Skeletal muscle cell (primary cell): ENCODE data around the gene MATK.
A peak's percentile ranks its signal among the peaks of the same experiment; 100 is the strongest.
"Not testable (repeated sequence)": the region's sequence is repeated elsewhere in the genome, so short reads cannot be mapped to it uniquely, and the experiment has no call there.

ENCODE experiments used
- DNase-seq: peaks from one replicate; pipeline ENCODE4 v3.0.0-alpha.2; 2010; ENCODE audit warnings: low read depth
- H3K4me3 ChIP-seq: 2 replicates; pipeline ENCODE4 v1.5.1; 2011; ENCODE audit warnings: low read depth, mild to moderate bottlenecking, control low read depth, low read length, moderate library complexity

Gene MATK

DNA sequence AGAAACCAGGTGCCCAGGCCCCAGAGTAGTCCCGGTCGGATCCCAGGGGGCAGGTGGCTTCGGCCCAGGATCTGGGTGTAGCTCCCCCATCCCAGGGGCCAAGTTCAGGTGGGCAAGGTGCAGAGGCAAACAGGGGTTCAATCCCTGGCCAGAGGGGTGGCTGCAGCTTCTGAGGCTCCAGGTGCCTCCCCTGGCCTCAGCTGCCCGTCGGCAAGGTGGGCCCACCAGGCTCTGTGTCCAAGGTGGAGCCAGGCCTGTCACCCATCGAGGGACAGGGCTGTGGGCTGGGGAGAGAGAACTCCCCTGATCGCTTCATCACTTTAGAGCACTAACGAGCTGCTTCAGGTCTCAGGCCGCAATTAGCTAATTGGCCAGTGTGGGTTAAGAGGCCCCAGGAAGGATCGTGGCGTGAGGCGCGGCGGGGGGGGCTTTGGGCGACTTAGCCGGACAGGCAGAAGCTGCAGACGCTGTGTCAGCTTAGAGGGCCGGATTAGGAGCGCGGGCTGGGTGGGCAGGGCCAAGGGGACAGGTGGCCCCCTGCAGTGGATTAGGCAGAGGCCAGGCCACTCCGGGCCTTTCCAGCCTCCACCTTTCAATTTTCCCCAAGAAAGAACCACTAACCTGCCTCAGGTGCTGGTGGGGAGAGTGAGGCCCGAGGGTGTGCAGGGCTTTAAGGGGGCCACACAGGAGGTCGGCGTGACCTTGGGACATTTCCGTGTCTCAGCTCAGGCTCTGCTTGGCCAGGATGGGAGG is 11.4 kb downstream of the MATK start:
- H3K4me3 ChIP-seq: no peak overlapping the region
- no peak for DNase-seq

DNA sequence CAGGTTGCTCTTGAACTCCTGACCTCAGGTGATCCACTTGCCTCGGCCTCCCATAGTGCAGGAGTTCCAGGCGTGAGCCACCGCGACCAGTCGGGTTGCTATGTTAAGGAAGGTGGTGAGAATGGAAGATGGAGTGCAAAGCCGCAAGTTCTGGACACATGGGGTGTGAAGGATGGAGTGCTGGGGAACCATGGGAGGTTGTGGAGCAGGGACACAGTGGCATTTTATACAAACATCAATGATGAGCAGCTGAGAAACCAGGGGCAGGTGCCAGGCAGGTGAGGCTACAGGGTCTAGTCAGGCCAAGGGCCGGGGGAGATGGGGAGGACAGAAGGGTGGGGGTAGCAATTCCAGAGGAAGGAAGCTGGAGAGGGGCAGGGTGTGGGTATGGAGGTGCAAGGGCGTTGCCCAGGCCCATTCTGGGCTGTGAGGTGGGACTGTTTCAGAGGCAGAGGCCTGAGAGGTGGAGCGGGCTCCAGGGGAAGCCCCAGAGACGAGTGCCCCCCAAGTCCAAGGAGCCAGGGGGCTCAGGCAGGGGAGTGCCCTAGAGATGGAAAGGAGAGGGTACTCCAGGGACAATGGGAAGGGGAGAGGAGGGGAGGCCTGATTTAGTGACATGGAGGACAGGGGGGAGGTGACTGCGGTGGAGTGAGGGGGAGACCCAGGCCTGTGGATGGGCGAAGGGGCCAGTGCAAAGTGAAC is 12.2 kb downstream of the MATK start:
- no peak for DNase-seq
- no peak overlapping the region for H3K4me3 ChIP-seq

DNA sequence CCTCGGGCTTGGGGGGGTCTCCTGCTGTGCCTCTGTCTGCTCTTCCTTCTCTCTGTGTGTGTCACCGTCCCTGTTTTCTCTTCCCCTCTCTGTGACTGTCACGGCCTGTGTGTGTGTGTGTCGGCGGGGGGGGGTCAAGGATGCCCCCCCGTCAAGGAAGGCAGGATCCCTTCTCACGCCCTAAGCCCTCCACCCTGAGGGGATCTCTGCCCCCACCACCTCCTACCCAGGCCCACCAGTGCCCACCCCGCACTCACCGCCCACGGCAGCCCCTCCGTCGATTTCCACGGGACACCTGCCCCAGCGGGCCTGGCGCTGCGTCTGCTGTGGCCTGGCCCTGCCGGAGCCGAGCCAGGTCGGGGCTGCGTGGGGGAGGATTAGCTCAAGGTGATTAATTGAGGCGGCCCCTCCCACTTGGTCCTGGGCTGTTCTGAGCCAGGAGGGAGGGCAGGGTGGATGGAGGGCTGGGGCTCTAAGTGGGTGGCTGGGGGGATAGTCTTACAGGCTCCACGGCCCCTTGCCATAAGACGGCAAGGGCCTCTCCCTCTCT is 14.2 kb downstream of the MATK start, which contains the start of gene RAX2:
Gene RAX2, minus strand, starts transcription at position 323 of the 550 bp plus-strand sequence. CDS start 486 bp downstream, outside the sequence.
- no peak within 1 kb of the TSS for H3K4me3 ChIP-seq
- DNase-seq: no peak

DNA sequence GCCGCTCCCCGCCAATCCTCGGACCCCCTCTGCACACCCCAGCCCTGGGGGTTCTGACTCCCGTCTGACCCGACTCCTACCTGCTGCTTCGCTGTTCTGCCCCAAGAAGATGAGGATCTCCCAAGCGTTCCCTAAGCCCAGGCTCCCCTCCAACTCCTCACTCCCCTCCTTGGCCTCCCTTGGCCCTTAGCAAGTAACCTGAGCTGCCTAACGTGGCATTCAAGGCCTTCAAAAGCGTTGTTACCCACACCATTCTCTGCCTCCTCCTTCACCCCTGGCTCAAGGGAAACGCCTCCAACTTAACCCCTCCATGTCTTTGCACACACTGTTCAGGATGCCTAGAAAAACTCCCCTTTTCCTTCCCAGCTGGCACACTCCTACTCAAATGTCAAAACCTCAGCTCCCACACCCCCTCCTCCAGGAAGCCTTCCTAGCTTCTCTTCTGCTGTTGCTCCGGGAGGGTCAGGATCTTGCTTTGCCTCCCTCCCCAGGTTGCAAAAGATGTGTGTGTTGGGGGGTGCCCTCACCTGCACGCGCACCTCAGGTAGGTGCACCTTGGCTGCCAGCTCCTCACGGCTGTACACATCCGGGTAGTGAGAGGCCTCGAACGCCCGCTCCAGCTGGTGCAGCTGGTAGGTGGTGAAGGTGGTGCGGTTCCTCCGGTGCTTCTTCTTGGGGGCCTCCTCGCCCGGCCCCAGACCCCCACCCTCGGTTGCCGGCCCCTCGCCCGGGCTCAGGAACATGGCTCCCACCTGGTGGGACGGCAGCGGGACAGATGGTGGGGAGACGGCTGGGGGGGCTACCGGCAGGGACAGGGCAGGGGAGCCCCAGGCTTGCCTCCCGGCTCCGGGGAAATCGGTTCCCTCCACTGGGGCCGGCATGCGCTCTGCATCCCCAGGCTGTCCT is 14.9 kb downstream of the MATK start:
- DNase-seq: no peak
- no peak overlapping the region for H3K4me3 ChIP-seq

DNA sequence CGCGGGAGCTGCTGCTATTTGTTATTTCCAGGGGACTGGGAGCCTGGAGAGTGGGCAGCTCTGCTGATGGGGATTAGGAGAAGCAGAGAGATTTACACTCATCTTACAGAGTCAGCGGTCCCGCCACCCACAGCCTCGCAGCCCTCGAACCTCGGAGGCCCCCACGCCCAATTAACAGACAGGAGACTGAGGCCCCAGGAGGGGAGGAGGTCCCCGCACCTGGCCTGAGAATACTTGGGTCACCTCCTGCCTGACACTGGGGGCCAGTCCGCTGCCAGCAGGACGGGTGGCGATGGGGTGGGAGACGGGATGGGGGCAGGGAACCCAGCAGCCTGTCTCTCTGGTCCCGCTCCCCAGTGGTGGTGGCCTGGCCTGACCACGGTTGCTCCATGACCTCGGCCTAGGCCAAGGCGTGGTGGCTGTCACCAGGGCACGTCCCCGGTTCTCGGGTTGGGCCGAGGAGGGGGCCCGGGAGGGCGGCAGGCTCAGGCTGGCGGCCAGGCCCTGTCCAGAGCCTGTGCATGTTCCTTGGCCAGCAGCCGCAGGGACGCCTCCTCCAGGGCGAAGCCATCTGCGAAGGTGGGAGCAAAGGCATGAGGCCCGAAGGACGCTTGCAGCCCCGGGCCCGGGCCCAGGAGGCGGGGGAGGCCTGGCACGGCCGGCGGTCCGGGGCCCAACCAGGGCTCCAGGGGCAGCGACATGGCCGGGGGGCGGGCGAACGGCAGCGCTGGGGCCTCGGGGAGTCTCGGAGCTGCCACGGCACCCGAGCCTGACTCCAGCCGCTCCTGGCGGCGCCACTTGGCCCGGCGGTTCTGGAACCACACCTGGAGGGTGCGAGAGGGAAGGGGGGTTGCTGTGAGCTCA is 15.8 kb downstream of the MATK start:
- no peak overlapping the region for H3K4me3 ChIP-seq
- DNase-seq: no peak

DNA sequence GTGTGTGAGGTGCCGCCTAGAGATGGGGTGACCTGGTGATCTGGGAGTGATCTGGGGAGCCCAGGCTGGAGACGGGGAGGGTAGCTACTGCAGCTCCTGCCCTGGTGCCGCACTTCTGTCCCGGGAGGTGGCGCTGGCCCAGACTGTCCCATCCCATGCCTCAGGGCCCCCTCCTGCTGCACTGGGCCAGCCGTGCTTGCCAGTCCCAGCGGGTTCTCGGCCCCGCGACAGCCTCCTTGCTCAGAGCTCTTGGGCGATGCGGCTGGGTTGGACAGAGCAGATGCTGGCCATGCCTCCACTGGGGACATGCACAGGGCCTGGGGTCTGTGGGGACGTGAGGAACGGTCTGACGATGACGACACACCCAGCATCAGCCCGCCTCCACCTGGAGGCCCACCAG is 16.7 kb downstream of the MATK start:
- no peak overlapping the region for H3K4me3 ChIP-seq
- DNase-seq: no peak

DNA sequence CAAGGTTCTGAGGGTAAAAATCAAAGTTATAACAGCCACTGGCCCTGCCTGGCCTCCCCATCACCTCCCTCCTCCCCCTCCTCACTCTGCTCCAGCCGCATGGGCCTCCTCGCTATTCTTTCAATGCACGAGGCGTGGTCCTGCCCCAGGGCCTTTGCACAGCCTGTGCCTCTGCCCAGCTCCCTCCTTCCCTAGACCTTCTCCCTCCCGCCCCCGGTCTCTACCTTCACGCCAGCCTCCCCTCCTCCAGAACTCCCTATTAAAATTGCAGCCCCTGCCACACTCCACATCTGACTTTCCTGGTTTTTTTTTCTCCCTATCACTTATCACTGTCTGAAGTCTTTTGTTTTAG is 17.5 kb downstream of the MATK start:
- DNase-seq: no peak
- no peak overlapping the region for H3K4me3 ChIP-seq

DNA sequence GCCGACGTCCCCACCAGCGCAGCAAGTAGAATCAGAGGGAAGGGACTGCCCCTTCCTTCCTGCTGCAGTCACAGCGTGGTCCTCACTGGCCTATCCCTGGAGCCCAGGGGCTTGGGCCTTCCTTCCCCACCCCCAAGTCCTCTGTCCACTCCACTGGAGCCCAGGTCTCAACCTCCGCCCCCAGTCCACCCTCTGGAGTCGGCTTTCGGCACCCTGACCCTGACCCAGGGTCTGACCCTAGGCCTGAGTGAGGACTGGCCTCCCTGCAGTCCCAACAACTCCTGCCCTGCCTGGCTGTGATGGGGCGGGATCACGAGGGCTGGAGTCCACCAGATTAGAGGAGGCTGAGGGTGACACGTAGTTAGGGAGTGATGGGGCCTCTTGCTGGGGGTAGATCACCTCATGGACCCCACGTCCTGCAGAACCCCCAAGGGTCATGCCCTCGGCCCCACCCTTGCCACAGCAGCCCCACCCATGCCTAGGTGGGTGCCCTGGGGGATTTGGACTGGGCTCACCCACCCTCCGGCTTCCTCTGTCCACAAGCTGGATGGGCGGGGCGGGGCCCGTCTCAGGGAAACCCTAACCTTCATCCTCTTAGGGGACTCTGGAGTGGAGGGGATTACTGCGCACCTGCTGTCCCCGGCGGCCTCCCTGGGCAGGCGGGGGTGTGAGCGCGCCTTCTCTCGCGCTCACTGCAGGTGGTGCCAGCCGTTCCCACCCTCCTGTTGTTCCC is 18.0 kb downstream of the MATK start:
- DNase-seq: no peak
- no peak overlapping the region for H3K4me3 ChIP-seq

DNA sequence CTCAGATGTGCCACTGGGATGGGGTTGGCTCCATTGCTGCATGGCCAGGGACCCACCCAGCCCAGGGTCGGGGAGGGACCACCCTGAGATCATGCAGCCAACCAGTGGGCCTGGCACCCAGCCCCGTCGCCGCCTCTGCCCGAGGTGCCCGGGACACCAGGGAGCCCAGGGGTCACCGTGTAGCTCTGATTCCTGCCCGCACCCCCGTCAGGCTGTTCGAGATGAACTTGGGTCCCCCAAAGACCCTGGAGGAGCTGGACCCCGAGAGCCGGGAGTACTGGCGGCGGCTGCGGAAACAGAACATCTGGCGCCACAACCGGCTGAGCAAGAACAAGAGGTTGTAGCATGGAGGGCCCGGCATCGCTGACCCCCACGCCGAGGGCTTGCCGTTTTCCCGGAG is 19.1 kb downstream of the MATK start:
- no peak for DNase-seq

DNA sequence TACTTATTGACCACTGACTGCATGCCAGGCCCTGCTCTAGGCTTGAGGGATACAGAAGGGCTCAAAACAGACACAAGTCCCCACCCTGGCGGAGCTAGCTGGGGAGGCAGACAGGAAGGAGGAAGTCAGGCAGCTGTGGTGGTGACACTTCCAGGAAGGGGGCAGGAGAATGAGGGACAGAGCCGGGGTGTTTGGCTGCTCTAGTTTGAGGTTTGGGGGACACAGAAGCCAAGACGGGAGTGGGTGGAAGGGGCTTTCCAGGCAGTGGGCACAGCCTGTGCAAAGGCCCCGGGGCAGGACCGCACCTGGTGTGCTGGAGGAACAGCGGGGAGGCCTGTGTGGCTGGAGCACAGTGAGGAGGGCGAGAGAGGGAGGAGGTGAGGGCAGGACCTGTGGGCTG is 19.7 kb downstream of the MATK start:
- DNase-seq: no peak
- no peak overlapping the region for H3K4me3 ChIP-seq

More for the DNA sequence above, 19.1 kb downstream of the MATK start:
- no peak overlapping the region for H3K4me3 ChIP-seq

DNA sequence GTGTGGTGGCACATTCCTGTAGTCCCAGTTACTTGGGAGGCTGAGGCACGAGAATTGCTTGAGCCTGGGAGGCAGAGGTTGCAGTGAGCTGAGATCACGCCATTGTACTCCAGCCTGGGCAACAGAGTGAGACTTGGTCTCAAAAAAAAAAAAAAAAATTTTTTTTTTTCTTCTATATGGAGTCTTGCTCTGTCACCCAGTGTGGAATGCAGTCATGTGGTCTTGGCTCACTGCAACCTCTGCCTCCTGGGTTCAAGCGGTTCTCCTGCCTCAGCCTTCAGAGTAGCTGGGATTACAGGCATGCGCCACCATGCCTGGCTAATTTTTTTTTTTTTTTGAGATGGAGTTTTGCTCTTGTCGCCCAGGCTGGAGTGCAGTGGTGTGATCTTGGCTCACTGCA is 20.4 kb downstream of the MATK start:
- not testable (repeated sequence) for DNase-seq, H3K4me3 ChIP-seq

DNA sequence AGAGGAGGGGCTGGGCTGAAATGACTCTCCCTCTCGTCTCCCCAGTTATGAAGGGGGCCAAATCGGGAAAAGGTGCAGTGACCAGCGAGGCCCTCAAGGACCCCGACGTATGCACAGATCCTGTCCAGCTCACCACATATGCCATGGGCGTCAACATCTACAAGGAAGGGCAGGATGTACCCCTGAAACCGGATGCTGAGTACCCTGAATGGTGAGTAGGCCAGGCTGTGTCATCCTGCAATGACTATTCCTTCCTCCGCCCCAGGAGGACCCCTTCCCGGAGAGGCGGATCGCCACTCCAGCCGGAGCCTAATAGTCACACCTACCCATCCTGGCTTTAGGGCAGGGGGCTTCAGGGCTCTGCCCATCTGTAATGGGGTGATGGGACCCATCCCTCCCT is 21.1 kb downstream of the MATK start:
- no peak overlapping the region for H3K4me3 ChIP-seq
- no peak for DNase-seq

DNA sequence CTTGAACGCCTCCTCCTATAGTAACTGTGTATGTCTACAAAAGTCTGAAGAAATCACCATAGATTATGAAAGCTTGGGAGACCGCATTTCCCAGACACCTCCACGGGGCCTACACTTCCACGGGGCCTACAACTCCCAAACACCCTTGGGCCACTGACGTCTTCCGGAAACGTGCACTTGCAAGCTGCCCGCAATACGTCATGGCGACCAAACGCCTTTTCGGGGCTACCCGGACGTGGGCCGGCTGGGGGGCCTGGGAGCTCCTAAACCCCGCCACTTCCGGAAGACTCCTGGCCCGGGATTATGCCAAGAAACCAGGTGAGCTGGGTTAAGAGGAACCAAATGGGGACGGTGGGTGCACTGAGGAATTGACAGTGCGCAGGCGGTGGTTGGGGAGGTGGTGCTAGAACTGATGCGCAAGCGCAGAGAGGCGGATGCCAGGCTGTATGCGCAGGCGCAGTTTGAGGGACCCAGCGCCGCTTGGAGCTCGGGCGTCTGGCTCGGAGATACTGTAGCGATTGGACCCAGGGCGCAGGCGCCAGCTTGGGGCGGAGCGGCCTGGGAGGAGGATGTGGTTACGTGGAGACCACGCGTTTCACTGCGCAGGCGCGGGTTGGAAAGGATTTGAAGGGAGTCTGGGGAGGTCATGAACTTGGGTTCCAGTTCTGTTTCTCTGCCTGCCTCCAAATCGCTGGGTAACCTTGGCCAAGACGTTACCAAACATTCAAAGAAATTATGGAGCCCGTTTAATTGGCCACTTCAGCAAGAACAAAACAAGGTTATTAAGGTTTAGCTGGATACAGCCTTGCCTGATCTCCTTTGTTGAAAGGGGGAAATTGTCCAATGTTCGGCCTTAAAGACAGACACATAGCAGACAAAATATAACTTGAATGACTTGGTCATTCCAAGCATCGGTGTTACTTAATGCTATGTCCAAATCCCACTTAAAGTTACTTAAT is 23.4 kb downstream of the MATK start, which contains the start of gene MRPL54:
Gene MRPL54, plus strand, starts transcription at position 182 of the 959 bp plus-strand sequence. Its CDS starts 19 bp downstream, at position 201.
- DNase-seq: peak; percentile 98
- peak within 1 kb of the TSS; percentile 98 for H3K4me3 ChIP-seq

DNA sequence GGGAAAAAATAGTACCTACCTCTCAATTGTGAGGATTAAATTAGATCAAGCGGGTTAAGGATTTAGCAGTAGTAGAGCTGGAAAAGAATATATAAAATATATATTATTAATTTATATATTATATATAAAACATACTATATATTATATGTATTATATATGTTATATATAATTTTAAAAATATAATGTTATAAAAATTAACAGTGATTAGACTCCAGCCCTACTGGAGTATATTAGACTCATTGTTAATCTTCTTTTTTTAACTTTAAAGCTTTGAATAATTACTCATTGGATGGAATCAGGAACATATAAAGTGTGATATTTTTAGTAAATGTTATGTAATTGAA is 24.1 kb downstream of the MATK start:
- DNase-seq: no peak
- no peak overlapping the region for H3K4me3 ChIP-seq

DNA sequence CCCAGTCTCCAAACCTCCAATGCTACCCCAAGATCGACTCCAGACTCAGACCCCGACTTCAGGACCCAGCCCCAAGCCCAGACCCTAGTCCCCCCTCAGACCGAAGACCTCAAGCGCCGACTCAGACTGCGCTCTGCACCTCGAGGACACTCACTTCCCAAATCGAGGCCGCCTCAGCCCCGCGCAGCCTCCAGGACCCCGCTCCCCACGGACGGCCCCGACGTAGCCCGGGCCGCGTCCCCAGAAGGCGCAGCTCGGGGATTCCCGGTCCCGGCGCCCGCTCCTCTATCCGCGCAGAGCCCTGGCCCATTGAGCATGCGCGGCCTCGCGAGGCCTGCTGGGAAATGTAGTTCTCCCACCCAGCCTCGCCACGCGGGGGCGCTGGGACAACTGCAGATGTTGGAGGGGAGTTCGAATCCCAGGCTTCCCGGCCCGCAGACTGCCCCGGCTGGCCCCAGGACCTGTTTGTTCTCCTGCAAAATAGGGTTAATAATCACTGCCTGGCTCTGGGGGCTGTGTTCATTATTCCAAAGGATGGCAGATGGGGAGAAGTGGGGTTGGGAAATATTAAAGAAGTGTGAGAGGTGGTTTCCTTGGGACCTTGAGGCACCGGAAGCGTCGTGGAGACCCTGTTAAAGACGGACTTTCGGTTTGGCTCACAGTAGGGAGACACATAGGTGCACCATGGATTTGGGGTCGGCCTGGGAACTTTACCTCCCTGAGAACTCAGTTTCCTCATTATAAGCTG is 24.6 kb downstream of the MATK start, which contains the start of gene APBA3:
Gene APBA3, minus strand, starts transcription at position 311 of the 748 bp plus-strand sequence. CDS start 1,428 bp downstream, outside the sequence.
- peak within 1 kb of the TSS; percentile 98 for H3K4me3 ChIP-seq
- DNase-seq: peak; percentile 46

DNA sequence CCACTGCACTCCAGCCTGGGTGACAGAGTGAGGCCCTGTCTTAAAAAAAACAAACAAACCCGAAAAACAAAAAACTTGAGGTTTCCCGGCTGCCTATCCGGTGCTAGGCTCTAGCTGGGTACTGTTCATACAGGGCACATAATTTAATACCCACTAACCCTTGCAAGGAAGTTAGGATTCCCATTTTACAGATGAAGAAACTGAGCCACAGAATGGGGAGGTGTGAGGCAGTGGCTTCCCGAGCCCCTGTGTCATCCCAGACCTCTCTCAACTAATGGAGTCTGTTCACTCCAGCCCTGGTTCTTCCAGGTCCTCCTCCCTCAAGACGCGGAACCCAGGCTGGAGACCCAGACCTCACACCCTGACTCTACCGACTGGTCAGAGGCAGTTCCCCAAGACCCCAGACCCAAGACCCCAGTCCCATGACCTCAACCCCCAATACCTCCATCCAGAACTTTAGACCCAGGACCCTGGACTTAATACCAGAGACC is 25.3 kb downstream of the MATK start:
- peak overlapping the region; percentile 98 for H3K4me3 ChIP-seq
- no peak for DNase-seq
